ENCODE data around the gene UBE4B.
"Not testable (repeated sequence)": the region's sequence is repeated elsewhere in the genome, so short reads cannot be mapped to it uniquely, and the experiment has no call there.

UBE4B gene

DNA sequence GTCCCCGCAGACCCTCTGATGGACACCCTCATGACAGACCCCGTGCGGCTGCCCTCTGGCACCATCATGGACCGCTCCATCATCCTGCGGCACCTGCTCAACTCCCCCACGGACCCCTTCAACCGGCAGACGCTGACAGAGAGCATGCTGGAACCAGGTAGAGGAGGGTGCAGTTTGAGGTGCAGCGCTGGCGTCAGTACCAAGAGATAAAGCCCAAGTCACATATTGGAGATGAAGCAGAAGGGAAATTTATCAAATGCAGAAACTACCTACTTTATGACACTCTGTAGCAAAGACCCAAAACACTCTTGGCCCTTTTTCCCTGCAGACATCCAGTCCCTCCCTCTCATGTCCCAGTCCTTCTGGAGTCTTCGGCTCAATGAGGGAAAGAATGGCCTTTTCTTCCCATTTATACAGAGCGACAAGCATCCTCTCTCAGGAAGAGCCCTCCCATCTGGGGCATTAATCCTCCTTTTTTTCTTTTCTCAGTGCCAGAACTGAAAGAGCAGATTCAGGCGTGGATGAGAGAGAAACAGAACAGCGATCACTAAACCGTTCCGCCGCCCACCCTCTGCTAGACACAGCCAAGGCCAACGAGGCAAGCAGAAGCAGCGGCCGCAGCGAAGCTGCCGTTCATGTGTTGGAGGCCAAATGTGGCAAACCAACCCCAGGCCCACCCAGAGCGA is 146.8 kb downstream of the UBE4B start:
- DNase-seq, result no peak

GRCh38 chr1:10181154-10181553 is 148.4 kb downstream of the UBE4B start:
- DNase-seq, result no peak

DNA sequence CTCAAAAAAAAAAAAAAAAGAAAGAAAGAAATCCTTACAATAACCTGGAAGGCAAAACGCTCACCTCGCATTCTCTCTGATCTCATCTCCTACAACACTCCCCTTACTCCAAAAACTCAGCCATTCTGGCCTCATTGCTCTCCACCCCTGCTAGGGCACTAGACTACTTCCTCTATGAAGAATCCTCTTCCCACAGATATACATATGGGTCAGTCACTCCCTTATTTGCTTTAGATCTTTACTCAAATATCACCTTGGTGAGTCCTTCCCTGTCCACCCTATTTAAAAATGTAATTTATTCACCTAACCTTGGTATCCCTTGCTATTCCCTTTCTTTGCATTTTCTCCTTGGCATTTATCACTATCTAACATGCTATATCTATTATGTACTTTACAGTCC is 153.0 kb downstream of the UBE4B start:
- no peak for DNase-seq

- no peak for DNase-seq
These were observed 153.7 kb downstream of the UBE4B start for GRCh38 chr1:10186331-10187025.

DNA sequence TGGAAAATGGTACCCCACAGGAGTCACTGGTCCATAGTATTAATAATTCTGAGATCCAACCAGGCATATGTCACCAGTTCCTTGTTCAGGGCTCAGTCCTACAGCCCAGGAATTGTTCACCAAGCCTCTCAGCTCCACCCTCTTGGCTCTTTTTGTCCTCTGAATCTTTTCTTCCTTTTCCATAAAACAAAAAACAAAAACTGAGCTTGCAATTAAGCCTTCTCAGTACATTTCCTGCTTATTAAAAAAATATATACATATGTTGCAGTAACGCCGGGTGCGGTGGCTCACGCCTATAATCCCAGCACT is 154.2 kb downstream of the UBE4B start:
- no peak for DNase-seq

- DNase-seq, result no peak
These were observed 155.4 kb downstream of the UBE4B start for GRCh38 chr1:10188133-10188650.

- no peak for DNase-seq
These were observed 156.9 kb downstream of the UBE4B start for GRCh38 chr1:10189659-10190058.

- no peak for DNase-seq
These were observed 159.5 kb downstream of the UBE4B start for GRCh38 chr1:10192263-10192662.

DNA sequence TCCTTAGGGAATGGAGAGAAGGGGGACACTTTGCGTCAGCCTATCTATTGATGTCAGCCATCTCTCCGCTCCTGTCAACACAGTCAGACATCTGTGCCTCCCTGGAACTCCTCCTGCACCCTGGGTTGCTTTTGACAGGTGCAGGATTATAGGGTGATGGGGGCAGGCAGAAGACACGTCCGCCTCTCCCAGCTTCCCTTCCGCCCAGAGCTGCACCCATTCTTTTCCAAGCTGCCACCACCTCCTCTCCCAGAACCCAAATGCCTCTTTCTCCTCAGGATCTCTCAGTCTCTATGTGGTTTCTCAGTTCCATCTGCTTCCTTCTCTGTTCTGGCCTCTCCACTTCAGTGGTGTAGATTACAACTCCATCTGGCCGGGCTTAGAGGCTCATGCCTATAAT is 160.5 kb downstream of the UBE4B start:
- no peak for DNase-seq

- no peak for DNase-seq
These were observed 162.8 kb downstream of the UBE4B start for GRCh38 chr1:10195570-10195969.

DNA sequence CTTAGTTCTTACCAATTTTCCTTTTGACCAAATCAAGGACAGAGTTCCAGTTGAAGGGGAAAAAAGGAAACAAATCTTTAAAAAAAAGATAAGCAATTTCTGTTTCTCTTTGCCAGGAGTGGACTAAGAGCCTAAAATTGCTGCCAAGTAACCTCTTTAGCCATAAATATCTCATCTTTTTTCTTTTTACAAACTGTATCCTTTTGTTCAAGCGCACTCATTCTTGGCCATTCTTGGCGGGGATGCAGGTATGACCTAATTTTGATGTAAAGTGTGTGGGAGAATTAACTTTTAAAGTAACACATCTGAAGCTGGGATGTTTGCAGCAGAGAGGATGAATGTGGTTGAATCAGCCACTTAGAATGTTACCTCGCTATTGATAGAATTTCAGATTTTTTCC is 164.2 kb downstream of the UBE4B start:
- no peak for DNase-seq

DNA sequence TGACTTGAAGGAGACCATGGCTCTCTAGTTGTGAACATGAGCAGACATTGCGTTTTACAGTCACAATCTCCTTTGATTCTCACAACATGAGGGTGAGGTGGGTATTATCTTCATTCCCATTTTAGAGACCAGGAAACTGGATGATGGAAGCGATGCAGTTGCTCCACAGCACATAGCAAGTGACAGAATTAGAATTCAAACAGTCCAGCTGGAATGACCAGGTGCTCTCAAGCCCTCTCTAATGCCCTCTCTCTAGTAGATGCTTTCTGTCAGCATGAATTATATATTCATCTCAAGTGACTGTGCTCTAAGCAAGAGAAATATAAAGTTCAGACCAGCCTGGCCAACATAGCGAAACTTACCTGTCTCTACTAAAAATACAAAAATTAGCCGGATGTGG is 167.9 kb downstream of the UBE4B start:
- no peak for DNase-seq

GRCh38 chr1:10204003-10204642 is 171.4 kb downstream of the UBE4B start:
- DNase-seq, result no peak

- DNase-seq, result not testable (repeated sequence)
These were observed 172.4 kb downstream of the UBE4B start for GRCh38 chr1:10205206-10205605.

- DNase-seq, result no peak
These were observed 175.1 kb downstream of the UBE4B start for GRCh38 chr1:10207810-10208209.

- no peak for DNase-seq
These were observed 175.8 kb downstream of the UBE4B start for GRCh38 chr1:10208537-10208936.

GRCh38 chr1:10209590-10209904 is 176.8 kb downstream of the UBE4B start:
- no peak for DNase-seq

DNA sequence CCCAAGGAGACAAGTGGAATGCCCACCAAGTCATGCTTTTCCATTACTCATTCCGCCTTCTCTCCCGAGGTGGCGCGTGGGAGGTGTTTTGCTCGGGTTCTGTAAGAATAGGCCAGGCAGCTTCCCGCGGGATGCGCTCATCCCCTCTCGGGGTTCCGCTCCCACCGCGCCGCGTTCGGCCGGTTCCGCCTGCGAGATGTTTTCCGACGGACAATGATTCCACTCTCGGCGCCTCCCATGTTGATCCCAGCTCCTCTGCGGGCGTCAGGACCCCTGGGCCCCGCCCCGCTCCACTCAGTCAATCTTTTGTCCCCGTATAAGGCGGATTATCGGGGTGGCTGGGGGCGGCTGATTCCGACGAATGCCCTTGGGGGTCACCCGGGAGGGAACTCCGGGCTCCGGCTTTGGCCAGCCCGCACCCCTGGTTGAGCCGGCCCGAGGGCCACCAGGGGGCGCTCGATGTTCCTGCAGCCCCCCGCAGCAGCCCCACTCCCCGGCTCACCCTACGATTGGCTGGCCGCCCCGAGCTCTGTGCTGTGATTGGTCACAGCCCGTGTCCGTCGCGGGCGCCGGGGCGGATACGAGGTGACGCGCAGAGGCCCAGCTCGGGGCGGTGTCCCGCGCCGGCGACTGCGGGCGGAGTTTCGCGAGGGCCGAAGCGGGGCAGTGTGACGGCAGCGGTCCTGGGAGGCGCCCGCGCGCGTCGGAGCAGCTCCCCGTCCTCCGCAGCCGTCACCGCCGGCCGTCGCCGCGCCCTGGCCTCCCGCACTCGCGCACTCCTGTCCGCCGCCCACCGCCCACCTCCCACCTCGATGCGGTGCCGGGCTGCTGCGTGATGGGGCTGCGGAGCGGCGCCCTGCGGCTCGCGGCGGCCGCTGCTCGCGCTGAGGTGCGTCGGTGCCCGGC is 177.4 kb downstream of the UBE4B start, which contains the start of gene KIF1B:
Gene KIF1B, plus strand, starts transcription at position 666 of the 906 bp plus-strand sequence. CDS start 21,759 bp downstream, outside the sequence.
- peak; percentile 97 for DNase-seq

DNA sequence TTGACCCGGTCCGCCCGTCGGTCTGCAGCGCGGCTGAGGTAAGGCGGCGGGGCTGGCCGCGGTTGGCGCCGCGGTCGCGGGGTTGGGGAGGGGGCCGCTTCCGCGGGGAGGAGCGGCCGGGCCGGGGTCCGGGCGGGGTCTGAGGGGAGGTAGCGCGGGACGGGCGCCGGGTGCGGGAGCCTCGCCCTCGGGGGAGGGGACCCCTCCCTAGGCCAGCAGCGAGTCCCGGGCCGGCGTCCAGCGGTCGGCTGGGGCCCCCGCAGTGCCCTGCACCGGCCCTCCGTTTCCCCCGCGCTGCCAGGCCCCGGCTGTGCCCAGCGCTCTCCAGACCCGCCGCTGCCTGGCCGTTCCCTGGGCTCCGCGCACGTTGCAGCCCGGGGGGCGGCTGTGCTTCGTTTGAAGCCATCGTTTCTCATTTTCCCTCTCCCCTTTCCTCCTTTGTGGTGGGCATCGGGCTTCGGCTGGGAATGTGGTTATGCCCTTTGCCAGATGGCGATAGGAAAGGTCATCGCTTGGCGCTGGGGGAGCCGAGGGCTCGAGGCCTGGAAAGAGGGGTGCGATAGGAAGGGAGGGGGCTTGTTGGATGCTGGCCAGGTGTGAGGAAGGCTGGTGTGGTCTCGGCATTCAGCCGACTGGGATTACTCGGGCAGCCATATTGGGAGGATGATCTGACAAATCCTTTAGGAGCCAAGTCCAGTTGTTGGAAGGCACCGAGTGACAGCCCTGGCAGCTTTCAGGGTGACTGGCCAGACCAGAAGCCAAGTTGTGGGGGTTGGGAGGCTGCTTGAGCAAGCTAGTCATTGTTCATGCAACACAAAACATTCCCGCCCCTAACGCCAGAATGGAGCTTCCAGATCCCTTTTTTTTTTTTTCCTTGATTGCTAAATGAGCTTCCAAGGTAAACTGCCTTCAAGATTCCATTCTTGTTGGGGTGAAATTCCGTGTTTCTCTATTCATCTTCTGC is 178.4 kb downstream of the UBE4B start:
- peak; percentile 39 for DNase-seq

DNA sequence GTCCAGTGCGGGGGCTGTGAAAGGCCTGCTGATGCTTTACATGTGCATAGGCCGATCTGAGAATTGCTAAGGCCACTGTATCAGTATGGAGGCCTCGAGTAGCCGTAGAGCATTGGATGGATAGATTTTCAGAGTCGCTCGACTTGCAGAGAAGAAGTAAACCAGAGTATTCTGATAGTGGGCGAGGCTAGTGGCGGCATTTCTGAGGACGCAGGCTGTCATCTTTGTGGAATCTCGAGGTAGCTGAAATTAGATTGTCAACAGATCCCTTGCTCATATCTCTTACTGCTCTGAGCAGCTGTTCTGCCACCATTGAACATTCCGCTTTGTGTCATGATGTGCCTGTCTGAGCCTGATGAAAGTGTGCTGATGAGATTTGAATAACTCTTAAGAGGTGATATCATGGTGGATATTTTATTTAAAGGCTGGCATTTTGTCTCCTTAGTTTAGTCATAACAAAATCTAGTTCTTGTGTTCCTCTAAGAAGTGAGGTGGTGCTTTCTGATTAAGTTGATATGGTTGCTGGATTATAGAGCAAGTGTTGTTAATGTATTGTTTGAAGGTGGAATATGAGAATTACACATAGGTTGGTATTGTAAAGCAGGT is 179.2 kb downstream of the UBE4B start:
- peak; percentile 32 for DNase-seq

- DNase-seq, result no peak
These were observed 179.7 kb downstream of the UBE4B start for GRCh38 chr1:10212476-10212875.

Measured in NCI-H345 (cell line).